ENCODE results near the gene DEXI.

GRCh38 chr16:10880594-10881452 is 61.4 kb downstream of the DEXI start:
- TF ChIP-seq, protein P1, sequence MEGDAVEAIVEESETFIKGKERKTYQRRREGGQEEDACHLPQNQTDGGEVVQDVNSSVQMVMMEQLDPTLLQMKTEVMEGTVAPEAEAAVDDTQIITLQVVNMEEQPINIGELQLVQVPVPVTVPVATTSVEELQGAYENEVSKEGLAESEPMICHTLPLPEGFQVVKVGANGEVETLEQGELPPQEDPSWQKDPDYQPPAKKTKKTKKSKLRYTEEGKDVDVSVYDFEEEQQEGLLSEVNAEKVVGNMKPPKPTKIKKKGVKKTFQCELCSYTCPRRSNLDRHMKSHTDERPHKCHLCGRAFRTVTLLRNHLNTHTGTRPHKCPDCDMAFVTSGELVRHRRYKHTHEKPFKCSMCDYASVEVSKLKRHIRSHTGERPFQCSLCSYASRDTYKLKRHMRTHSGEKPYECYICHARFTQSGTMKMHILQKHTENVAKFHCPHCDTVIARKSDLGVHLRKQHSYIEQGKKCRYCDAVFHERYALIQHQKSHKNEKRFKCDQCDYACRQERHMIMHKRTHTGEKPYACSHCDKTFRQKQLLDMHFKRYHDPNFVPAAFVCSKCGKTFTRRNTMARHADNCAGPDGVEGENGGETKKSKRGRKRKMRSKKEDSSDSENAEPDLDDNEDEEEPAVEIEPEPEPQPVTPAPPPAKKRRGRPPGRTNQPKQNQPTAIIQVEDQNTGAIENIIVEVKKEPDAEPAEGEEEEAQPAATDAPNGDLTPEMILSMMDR (IDR thresholded peaks at IDR 0.05; ENCODE audit: low read depth, low read length, poor library complexity, severe bottlenecking) = no peak
- TF ChIP-seq EZH2phosphoT487 (IDR thresholded peaks at IDR 0.05; ENCODE audit: borderline replicate concordance, low read length) = no peak
